Skin epidermis (tissue), 12 donors: ENCODE measurements around the gene MAD1L1.

Experiments used
- H3K27ac ChIP-seq, 21 experiments: fragments of 200-600 bp; sonication (generic) in 11 of 21; one replicate each; pipeline ENCODE4 v1.5.0; 2020; ENCODE audit warnings: mild to moderate bottlenecking in 3 of 21, inconsistent platforms in 2 of 21, moderate library complexity in 2 of 21
- H3K4me3 ChIP-seq, 7 experiments: fragments of 200-600 bp; sonication (generic) in 2 of 7; one replicate each; pipeline ENCODE4 v1.5.0; 2020; ENCODE audit warnings: inconsistent platforms in 2 of 7, mild to moderate bottlenecking in 2 of 7, moderate library complexity in 1 of 7

MAD1L1 gene

GRCh38 chr7:2205036-2205780 lies 27.5 kb downstream of the MAD1L1 start:
- Histone ChIP-seq H3K4me3 (no peak overlapping the region), H3K27ac (no peak overlapping the region)

DNA sequence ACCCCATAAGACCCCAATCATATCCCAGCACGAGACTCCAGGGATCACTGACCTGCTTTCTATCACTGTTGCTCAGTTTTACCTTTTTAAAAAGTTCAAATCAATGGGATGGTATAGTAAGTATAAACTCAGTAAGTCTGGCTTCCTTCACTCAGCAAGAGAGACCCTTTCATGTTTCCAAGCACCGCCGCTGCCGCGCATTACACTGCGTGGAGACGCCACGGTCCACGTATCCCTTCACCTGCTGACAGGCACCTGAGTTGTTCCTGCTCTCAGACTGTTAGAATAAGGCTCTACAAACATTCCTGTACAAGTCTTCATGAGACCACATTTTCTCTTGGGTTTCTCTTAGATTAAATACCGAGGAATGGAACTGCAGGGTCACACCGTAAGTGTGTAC lies 28.3 kb downstream of the MAD1L1 start:
- H3K27ac ChIP-seq = no peak overlapping the region
- no peak overlapping the region for H3K4me3 ChIP-seq

DNA sequence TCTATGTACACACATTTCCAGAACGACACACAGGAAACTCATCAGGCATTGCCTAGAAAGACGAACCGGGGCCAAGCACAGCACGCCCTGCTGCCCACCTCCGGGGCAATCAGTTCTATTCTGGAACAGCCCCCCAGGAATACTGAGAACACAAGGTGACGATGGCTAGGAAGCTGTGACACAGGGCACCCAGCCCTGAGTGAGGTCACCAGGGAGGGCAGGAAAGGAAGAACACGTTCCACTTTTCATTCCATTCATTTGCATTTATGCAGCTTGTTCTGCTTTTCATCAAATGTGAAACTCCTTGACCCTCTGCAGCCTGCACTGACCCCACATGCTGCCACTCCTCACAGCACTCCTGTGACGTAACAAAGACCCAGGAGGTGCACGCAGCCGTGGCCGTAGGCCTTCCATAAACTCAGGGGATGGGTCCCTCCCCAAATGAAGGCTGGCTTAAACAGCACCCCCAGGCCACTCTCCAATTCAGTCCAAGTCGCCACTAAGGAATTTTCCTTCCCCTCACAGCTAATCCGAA lies 28.9 kb downstream of the MAD1L1 start:
- Histone ChIP-seq H3K4me3 (no peak overlapping the region), H3K27ac (no peak overlapping the region)

DNA sequence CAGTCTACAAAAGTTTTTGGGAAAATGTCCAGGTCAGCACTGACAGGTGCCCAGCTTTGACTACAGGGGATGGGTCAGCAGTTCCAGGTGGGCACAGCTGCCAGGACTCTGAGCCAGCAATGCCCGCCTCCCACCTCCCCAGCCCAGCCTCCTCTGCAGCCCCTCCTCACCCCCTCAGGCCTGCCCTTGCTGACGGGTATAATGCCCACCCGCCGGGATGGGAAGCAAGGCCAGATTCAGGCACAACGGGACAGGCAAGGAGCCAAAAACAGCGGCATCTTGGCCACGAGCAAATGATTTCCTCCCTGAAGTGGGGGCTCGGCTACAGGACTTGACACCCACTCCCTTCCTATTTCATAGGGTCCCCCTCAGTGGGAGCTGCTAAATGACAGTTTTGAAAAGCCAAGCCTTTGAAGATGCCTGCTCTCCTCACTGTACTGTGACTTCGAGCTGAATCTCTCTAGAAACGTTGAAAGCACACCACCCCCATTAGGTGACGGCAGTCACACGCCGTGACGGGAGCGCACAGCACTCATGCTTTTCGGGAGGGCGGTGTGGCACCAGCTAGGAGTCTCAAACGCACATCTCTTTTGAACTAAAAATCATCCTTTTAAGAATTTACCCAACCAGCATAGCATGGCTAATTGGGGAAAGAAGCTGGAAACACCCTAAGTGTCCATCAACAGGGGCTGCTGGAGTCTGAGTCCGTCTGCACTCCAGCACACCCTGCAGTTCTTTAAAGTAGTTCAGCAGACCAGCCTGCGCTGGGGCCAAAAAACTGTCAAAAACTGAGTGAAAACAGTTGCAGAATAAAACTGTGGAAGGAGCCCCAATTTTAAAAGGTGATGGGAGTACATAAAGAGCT lies 29.6 kb downstream of the MAD1L1 start:
- Histone ChIP-seq H3K4me3 (no peak overlapping the region), H3K27ac (no peak overlapping the region)

- Histone ChIP-seq H3K4me3 (no peak overlapping the region), H3K27ac (no peak overlapping the region)
Measured at GRCh38 chr7:2202361-2202761, 30.4 kb downstream of the MAD1L1 start.

DNA sequence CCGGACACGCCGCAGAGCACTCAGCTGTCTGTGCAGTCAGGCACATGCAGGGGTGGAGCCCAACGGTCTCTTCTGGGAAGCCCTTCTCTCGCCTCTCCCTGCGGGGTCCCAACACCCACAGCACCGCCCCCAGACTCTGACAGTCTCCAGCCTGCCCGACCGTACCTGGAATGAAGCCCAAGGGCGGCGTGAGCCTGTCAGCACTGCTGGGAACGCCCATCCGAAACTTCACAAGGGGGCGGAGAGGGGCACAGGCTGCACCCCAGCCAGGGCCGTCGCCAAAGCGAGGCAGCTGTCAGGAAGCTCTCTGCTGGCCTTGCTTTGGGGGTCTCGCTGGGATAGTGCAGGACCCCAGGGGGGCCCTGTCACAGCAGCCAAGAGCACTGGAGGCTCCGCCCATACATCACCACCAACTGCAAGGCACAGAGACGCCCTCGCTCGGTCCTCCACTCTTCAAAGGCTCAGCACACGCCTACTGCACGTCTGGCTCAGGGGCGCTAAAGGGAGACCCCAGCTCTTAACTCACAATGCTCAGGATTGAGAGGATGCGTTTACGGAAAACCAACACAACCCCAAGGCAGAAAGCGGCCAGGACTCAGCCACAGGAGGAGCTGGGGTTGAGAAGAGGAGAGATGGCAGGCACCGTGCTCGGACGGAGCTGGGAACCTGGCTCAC lies 30.9 kb downstream of the MAD1L1 start:
- Histone ChIP-seq H3K4me3 (no peak overlapping the region), H3K27ac (no peak overlapping the region)

GRCh38 chr7:2201128-2201527 lies 31.6 kb downstream of the MAD1L1 start:
- H3K4me3 ChIP-seq = no peak overlapping the region
- H3K27ac ChIP-seq = no peak overlapping the region

- Histone ChIP-seq H3K4me3 (no peak overlapping the region), H3K27ac (no peak overlapping the region)
Measured at GRCh38 chr7:2200584-2200980, 32.2 kb downstream of the MAD1L1 start.

DNA sequence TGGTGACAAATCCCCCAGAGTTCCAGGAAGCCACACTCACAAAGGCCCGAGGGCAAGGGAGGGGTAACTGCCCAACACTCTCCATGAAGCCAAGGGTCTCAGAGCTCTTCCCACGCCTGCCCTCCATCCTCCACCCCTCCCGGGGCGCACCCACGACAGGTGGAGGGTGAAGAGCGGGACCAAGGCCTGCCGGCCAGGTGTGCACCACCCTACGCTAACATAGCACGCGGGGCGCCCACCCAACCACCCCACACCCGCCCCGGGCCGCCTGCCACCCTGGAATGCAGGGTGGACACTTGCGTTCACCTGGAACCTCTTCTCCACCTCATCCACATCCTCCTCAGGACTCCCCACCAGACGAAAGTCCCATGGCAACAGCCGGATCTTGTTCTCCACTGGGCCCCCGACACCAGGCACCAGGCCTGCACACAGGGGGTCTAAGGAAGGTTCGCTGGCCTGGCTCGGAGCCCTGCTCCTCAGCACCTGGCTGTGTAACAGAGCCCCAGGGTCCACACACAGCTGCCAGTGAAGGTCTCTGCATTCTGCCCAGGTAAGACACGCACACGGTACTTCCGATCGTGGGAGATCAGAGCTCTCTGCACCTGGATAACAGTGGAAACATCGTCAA lies 32.7 kb downstream of the MAD1L1 start:
- Histone ChIP-seq H3K4me3 (no peak overlapping the region), H3K27ac (no peak overlapping the region)

- Histone ChIP-seq H3K4me3 (no peak overlapping the region), H3K27ac (no peak overlapping the region)
Measured at GRCh38 chr7:2199528-2199927, 33.2 kb downstream of the MAD1L1 start.

GRCh38 chr7:2198760-2199159 lies 34.0 kb downstream of the MAD1L1 start:
- H3K4me3 ChIP-seq = no peak overlapping the region
- no peak overlapping the region for H3K27ac ChIP-seq

DNA sequence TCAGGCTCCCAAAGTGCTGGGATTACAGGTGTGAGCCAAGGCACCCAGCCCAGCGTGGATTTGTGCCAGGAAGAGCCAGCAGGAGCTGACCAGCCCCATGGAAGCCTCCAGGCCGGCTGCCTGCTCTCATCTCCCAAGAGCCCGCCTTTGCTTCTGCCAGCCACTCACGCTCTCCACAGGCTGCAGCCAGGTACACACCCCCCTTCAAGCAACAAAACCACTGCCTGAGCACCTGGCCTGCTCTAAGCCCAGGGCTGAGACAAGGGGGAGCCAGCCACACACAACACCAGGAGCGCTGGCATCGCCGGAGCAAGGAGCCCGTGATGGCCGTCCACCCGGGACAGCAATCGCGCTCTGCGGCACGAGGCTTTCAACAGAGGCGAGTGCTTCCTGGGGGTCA lies 34.5 kb downstream of the MAD1L1 start:
- Histone ChIP-seq H3K27ac (no peak overlapping the region), H3K4me3 (no peak overlapping the region)

GRCh38 chr7:2197436-2198155 lies 35.1 kb downstream of the MAD1L1 start:
- no peak overlapping the region for H3K27ac ChIP-seq
- no peak overlapping the region for H3K4me3 ChIP-seq

DNA sequence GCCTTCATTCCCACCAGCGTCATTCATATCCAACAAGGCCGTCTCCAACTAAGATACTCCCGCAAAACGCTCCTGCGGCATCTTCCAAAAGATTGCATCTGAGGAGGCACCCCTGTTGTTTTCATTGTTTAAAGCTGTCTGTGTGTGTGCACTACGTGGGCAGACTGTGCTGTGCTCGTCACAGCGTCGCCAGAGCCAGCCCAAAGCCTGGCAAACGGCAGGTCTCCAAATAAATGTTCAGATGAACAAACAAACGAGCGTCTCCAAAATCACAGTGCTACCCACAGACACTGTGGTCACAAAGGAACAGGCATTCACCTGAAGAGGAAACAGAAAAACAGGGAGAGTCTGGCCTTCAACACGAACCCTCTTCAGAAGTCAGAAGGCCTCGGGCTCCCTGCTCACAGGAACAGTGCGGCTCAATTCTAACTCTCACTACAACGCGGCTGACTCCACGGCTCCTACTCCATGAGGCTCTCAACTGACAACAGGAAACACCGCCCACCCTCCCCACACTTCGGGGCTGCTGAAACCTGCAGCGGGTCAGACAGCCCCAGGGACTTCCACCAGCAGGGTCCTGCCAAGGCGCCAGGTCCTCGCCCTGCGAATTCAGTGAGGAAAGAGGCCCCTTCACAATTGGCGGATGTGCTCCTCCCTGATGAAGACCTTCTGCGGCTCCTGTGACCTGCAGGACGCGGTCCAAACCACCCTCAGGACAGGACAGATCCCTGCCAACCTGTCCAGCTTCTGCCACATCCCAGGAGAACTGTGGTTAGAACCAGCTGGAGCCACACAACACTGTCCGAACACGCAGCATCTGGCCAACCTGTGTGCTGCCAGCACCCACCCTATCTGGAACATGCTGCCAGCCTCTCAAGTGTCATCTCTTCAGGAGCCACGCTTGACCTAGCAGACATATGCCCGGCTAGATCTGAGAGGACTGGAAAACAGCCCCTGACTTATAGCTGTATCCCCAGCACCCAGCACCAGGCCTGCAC lies 36.1 kb downstream of the MAD1L1 start:
- Histone ChIP-seq H3K27ac (no peak overlapping the region), H3K4me3 (no peak overlapping the region)

GRCh38 chr7:2195400-2196246 lies 37.1 kb downstream of the MAD1L1 start:
- Histone ChIP-seq H3K27ac (no peak overlapping the region), H3K4me3 (no peak overlapping the region)

- no peak overlapping the region for H3K4me3 ChIP-seq
- no peak overlapping the region for H3K27ac ChIP-seq
Measured at GRCh38 chr7:2193575-2194305, 39.0 kb downstream of the MAD1L1 start.
